GM23338 (cell line): ENCODE measurements around the gene KIAA1671. TPM values are rescaled to one million over a fixed set of nuclear protein-coding genes. Genes with fewer than 3 reads are reported as not detected.

Experiments
- ATAC-seq: fragments of 200-7000 bp; cut with Tn5 transposase; 3 replicates; pipeline ENCODE4 v1.9.1; 2020
- DNase-seq: peaks from one replicate; pipeline ENCODE4 v3.0.0-alpha.2; 2015; ENCODE audit warnings: low spot score
- H2AFZ ChIP-seq: fragments of 200-600 bp; sonication (generic); 2 replicates; pipeline ENCODE4 v1.8.0; 2016; ENCODE audit warnings: antibody characterized with exemption, mild to moderate bottlenecking, moderate library complexity
- H3F3A ChIP-seq: fragments of 200-600 bp; sonication (generic); replicated peaks from 2 replicates; pipeline ENCODE4 v1.8.0; 2017; ENCODE audit warnings: antibody characterized with exemption, mixed run types, low read depth
- H3K27ac ChIP-seq: fragments of 200-600 bp; sonication (generic); 2 replicates; pipeline ENCODE4 v1.6.1; 2016; ENCODE audit warnings: low read depth
- H3K27me3 ChIP-seq: fragments of 200-600 bp; sonication (generic); 2 replicates; pipeline ENCODE4 v1.8.0; 2016; ENCODE audit warnings: mild to moderate bottlenecking, mixed run types, moderate library complexity; ENCODE audit not compliant: insufficient read depth
- H3K36me3 ChIP-seq: fragments of 200-600 bp; sonication (generic); 2 replicates; pipeline ENCODE4 v1.8.0; 2016; ENCODE audit warnings: mild to moderate bottlenecking; ENCODE audit not compliant: insufficient read depth
- H3K4me1 ChIP-seq: fragments of 200-600 bp; sonication (generic); 2 replicates; pipeline ENCODE4 v1.8.0; 2016; ENCODE audit warnings: mild to moderate bottlenecking, moderate library complexity; ENCODE audit not compliant: insufficient read depth
- H3K4me2 ChIP-seq: fragments of 200-600 bp; sonication (generic); 2 replicates; pipeline ENCODE4 v1.7.1; 2017; ENCODE audit warnings: mixed run types
- H3K4me3 ChIP-seq: fragments of 200-600 bp; sonication (generic); 2 replicates; pipeline ENCODE4 v1.6.1; 2016; ENCODE audit warnings: mixed run types
- H3K79me2 ChIP-seq: fragments of 200-600 bp; sonication (generic); replicated peaks from 2 replicates; pipeline ENCODE4 v1.8.0; 2017; ENCODE audit warnings: mild to moderate bottlenecking; ENCODE audit not compliant: insufficient read depth
- H3K9me2 ChIP-seq: fragments of 200-600 bp; sonication (generic); 2 replicates; pipeline ENCODE4 v1.8.0; 2017; ENCODE audit not compliant: insufficient read depth
- H4K20me1 ChIP-seq: fragments of 200-600 bp; sonication (generic); replicated peaks from 2 replicates; pipeline ENCODE4 v1.8.0; 2017; ENCODE audit warnings: mild to moderate bottlenecking; ENCODE audit not compliant: insufficient read depth
- H3K27ac Mint-ChIP-seq: 2 replicates; pipeline ENCODE4 v1.8.0; 2020; ENCODE audit warnings: inconsistent platforms, mild to moderate bottlenecking, moderate library complexity, mixed read lengths
- H3K27me3 Mint-ChIP-seq: 3 replicates; pipeline ENCODE4 v1.8.0; 2022; ENCODE audit warnings: low read depth, mild to moderate bottlenecking, moderate library complexity, mixed read lengths, inconsistent platforms; ENCODE audit not compliant: insufficient read depth, poor library complexity
- H3K36me3 Mint-ChIP-seq: 3 replicates; pipeline ENCODE4 v1.8.0; 2021; ENCODE audit warnings: low read depth, mild to moderate bottlenecking, inconsistent platforms, moderate library complexity, mixed read lengths
- H3K4me1 Mint-ChIP-seq: 3 replicates; pipeline ENCODE4 v1.8.0; 2020; ENCODE audit warnings: mild to moderate bottlenecking, inconsistent platforms, mixed read lengths
- H3K4me3 Mint-ChIP-seq: 3 replicates; pipeline ENCODE4 v1.8.0; 2021; ENCODE audit warnings: moderate library complexity, mild to moderate bottlenecking, inconsistent platforms, mixed read lengths
- H3K9me3 Mint-ChIP-seq: 3 replicates; pipeline ENCODE4 v1.8.0; 2020; ENCODE audit warnings: moderate library complexity, mild to moderate bottlenecking, inconsistent platforms, mixed read lengths
- CREB1 ChIP-seq: fragments of 250-450 bp; sonication (Bioruptor Pico); IDR thresholded peaks from 2 replicates; pipeline ENCODE4 v1.5.0; 2020; ENCODE audit warnings: low read depth, mild to moderate bottlenecking, moderate library complexity
- ETS1 ChIP-seq: IDR thresholded peaks from 2 replicates; pipeline ENCODE4 v1.6.1; 2016; ENCODE audit warnings: antibody characterized with exemption
- EZH2 ChIP-seq: fragments of 200-600 bp; sonication (generic); IDR thresholded peaks from one replicate; pipeline ENCODE4 v1.8.0; 2017; ENCODE audit warnings: antibody characterized with exemption, mild to moderate bottlenecking, low read depth; ENCODE audit not compliant: unreplicated experiment
- EZH2phosphoT487 ChIP-seq: fragments of 200-600 bp; sonication (generic); IDR thresholded peaks from one replicate; pipeline ENCODE4 v1.8.1; 2018; ENCODE audit warnings: antibody characterized with exemption; ENCODE audit not compliant: unreplicated experiment
- JUNB ChIP-seq: IDR thresholded peaks from one replicate; pipeline ENCODE4 v1.6.1; 2016; ENCODE audit warnings: antibody characterized with exemption; ENCODE audit not compliant: unreplicated experiment
- NANOG ChIP-seq: IDR thresholded peaks from 2 replicates; pipeline ENCODE4 v1.6.1; 2016; ENCODE audit warnings: antibody characterized with exemption, borderline replicate concordance
- POLR2AphosphoS5 ChIP-seq: IDR thresholded peaks from 2 replicates; pipeline ENCODE4 v1.6.1; 2016; ENCODE audit warnings: antibody characterized with exemption, low read depth
- STAT1 ChIP-seq: IDR thresholded peaks from one replicate; pipeline ENCODE4 v1.6.1; 2016; ENCODE audit warnings: antibody characterized with exemption; ENCODE audit not compliant: unreplicated experiment
- ZNF114 ChIP-seq: fragments of 250-450 bp; sonication (Bioruptor Pico); IDR thresholded peaks from 2 replicates; pipeline ENCODE4 v1.5.0; 2020; ENCODE audit warnings: mild to moderate bottlenecking, moderate library complexity
- ZNF331 ChIP-seq: fragments of 250-450 bp; sonication (Bioruptor Pico); IDR thresholded peaks from 2 replicates; pipeline ENCODE4 v1.5.0; 2020; ENCODE audit warnings: low read depth, mild to moderate bottlenecking, moderate library complexity
- ZNF462 ChIP-seq: fragments of 250-450 bp; sonication (Bioruptor Pico); IDR thresholded peaks from 2 replicates; pipeline ENCODE4 v1.5.0; 2020; ENCODE audit warnings: mild to moderate bottlenecking, moderate library complexity
- polyA plus RNA-seq: library from polyadenylated mRNA; unstranded; fragments of >200 nt; fragmentation: Nextera tagmentation; extraction: Ambion mirVana; gene quantifications from 2 replicates; pipeline ENCODE4 v1.2.1, GENCODE V29; 2016
- total RNA-seq: library from RNA; depleted of rRNA; stranded (reverse); fragments of >200 nt; shearing (Covaris generic); gene quantifications from 2 replicates; pipeline ENCODE4 v1.2.3, GENCODE V29; 2014
- TF ChIP-seq, protein P1 (sequence below), 2 experiments: fragments of 200-600 bp in 1 of 2; sonication (generic) in 1 of 2; conservative IDR thresholded peaks; 2 replicates each; pipeline versions ENCODE4 v1.5.1 to v1.6.1; 2016 to 2017; ENCODE audit warnings: antibody characterized with exemption in 2 of 2, low read depth in 2 of 2, mild to moderate bottlenecking in 2 of 2, moderate library complexity in 1 of 2
- TF ChIP-seq, protein P2 (sequence below): IDR thresholded peaks from one replicate; pipeline ENCODE4 v1.6.1; 2018; ENCODE audit warnings: antibody characterized with exemption; ENCODE audit not compliant: unreplicated experiment

KIAA1671 gene
- total and polyA plus RNA-seq, 2 experiments from 2014 or later, result 6.1 to 27.2 TPM

- Histone ChIP-seq H3K27ac (no peak overlapping the region), H3K79me2 (no peaks in the 10 kb centered on the region), H3F3A (0 out of 2 replicates have a peak, but pooled peaks cover 2% of the 10 kb centered on the region), H3K36me3 (no peaks in the 10 kb centered on the region), H3K4me3 (no peak overlapping the region), H3K4me2 (no peak overlapping the region), H3K9me2 (no peaks in the 10 kb centered on the region), H2AFZ (no peak overlapping the region), H3K4me1 (no peaks in the 10 kb centered on the region), H4K20me1 (peaks cover 4% of the 10 kb centered on the region; the same call in 1 of the 2 replicates), H3K27me3 (no peaks in the 10 kb centered on the region)
- no peaks in the 10 kb centered on the region for H3K36me3 Mint-ChIP-seq
- no peaks in the 10 kb centered on the region; the same call in 2 of the 3 replicates for H3K9me3 Mint-ChIP-seq
- H3K27me3 Mint-ChIP-seq, result peaks cover 2% of the 10 kb centered on the region
- TF ChIP-seq ZNF114 (CRISPR knock-in tag), result no peak
- TF ChIP-seq, protein P1, sequence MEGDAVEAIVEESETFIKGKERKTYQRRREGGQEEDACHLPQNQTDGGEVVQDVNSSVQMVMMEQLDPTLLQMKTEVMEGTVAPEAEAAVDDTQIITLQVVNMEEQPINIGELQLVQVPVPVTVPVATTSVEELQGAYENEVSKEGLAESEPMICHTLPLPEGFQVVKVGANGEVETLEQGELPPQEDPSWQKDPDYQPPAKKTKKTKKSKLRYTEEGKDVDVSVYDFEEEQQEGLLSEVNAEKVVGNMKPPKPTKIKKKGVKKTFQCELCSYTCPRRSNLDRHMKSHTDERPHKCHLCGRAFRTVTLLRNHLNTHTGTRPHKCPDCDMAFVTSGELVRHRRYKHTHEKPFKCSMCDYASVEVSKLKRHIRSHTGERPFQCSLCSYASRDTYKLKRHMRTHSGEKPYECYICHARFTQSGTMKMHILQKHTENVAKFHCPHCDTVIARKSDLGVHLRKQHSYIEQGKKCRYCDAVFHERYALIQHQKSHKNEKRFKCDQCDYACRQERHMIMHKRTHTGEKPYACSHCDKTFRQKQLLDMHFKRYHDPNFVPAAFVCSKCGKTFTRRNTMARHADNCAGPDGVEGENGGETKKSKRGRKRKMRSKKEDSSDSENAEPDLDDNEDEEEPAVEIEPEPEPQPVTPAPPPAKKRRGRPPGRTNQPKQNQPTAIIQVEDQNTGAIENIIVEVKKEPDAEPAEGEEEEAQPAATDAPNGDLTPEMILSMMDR (conservative IDR thresholded peaks at IDR 0.05; ENCODE audit: low read depth in 2 of 2), result no peak
- no peak for TF ChIP-seq CREB1 (CRISPR knock-in tag)
- no peak for TF ChIP-seq NANOG
- no peak for TF ChIP-seq ETS1
- no peak for TF ChIP-seq ZNF331
- no peak for TF ChIP-seq EZH2phosphoT487
- no peak for TF ChIP-seq ZNF462 (CRISPR knock-in tag)
- no peak for TF ChIP-seq JUNB
- no peak for TF ChIP-seq STAT1
- TF ChIP-seq POLR2AphosphoS5, result no peak
- no peak for TF ChIP-seq EZH2
- TF ChIP-seq, protein P2, sequence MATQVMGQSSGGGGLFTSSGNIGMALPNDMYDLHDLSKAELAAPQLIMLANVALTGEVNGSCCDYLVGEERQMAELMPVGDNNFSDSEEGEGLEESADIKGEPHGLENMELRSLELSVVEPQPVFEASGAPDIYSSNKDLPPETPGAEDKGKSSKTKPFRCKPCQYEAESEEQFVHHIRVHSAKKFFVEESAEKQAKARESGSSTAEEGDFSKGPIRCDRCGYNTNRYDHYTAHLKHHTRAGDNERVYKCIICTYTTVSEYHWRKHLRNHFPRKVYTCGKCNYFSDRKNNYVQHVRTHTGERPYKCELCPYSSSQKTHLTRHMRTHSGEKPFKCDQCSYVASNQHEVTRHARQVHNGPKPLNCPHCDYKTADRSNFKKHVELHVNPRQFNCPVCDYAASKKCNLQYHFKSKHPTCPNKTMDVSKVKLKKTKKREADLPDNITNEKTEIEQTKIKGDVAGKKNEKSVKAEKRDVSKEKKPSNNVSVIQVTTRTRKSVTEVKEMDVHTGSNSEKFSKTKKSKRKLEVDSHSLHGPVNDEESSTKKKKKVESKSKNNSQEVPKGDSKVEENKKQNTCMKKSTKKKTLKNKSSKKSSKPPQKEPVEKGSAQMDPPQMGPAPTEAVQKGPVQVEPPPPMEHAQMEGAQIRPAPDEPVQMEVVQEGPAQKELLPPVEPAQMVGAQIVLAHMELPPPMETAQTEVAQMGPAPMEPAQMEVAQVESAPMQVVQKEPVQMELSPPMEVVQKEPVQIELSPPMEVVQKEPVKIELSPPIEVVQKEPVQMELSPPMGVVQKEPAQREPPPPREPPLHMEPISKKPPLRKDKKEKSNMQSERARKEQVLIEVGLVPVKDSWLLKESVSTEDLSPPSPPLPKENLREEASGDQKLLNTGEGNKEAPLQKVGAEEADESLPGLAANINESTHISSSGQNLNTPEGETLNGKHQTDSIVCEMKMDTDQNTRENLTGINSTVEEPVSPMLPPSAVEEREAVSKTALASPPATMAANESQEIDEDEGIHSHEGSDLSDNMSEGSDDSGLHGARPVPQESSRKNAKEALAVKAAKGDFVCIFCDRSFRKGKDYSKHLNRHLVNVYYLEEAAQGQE, result no peak
- peaks cover 11% of the 10 kb centered on the region for H3K4me1 Mint-ChIP-seq
- no peak overlapping the region for H3K27ac Mint-ChIP-seq
- no peak for ATAC-seq
- no peak for DNase-seq
- H3K4me3 Mint-ChIP-seq, result no peak overlapping the region
These were observed 204.2 kb downstream of the KIAA1671 start for GRCh38 chr22:25156736-25157135.
